Hematopoietic multipotent progenitor cell (in vitro differentiated cells): ENCODE results near the gene DDA1. TPM values are rescaled to one million over a fixed set of nuclear protein-coding genes. Genes with fewer than 3 reads are reported as not detected.
"Not testable (repeated sequence)": the region's sequence is repeated elsewhere in the genome, so short reads cannot be mapped to it uniquely, and the experiment has no call there.

Experiments
- DNase-seq, 3 donors: peaks; one replicate each; pipeline ENCODE4 v3.0.0-alpha.2; 2011 to 2015; ENCODE audit warnings: low read depth in 2 of 3, low spot score in 2 of 3
- total RNA-seq: library from RNA; depleted of rRNA; stranded (reverse); fragments of >200 nt; gene quantifications from one replicate; pipeline ENCODE4 v1.2.3, GENCODE V29; 2012

DDA1 gene
- total RNA-seq, 1 donor, result 12.4 TPM

DNA sequence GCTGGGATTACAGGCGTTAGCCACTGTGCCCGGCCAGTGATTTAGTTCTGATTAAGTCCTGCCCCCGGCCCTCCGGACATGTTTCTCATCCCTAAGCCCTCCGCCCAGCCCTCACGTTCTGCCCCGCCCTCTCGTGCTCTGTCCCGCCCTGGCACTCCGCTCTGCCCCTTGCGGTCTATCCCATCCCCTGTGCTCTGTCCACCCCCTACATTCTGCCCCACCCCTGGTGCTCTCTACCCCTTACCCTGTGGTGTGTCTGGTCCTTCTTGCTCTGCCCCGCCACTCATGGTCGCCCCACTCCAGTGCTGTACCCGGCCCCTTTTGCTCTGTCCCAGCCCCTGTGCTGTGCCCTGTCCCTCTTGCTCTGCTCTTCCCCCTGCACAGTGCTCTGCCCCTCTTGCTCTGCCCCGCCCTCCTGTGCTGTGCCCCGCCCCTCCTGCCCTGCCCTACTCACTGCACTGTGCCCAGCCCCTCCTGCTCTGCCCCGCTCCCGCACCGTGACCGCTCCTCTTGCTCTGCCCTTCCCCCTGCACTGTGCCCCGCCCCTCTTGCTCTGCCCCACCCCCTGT is 31.0 kb downstream of the DDA1 start:
- no peak for DNase-seq

DNA sequence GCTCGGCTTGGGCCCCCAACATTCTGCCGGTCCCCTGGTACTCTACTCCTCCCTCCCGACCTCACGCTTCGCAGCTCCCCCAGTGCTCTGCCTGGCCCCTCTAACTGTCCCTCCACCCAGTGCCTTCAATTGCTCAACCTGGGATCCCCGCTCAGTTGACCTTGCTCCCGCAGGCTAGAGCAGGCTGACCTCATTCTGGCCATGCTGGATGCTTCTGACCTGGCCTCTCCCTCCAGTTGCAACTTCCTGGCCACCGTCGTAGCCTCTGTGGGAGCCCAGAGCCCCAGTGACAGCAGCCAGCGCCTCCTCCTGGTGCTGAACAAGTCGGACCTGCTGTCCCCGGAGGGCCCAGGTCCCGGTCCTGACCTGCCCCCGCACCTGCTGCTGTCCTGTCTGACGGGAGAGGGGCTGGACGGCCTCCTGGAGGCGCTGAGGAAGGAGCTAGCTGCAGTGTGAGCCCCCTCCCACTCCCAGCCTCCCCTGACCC is 31.6 kb downstream of the DDA1 start:
- DNase-seq, result no peak

GRCh38 chr19:17341386-17341785 is 32.0 kb downstream of the DDA1 start:
- no peak for DNase-seq

- no peak for DNase-seq
Measured at GRCh38 chr19:17341845-17342244, 32.5 kb downstream of the DDA1 start.

- DNase-seq, result peak; percentile 61 to 63 (median 63)
Measured at GRCh38 chr19:17346109-17346671, 36.8 kb downstream of the DDA1 start.

DNA sequence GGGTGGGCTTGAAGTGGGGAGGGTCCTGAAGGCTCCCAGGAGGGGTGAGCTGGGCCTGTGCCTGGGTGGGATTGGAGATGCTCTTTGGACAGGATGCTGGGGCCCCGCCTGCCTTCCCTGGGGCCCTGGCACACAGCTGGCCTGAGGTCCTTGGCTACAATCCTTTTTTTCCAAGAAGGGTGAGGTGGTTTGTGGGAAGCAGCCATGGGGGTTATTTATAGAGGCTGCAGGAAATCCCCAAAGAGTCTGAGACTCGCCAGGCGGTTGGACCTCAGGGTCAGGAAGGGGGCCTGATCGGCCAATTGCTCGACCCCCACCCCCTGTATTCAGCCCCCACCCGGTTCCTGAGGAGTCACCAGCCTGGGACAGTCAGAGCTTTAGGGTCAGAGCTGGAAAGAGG is 38.0 kb downstream of the DDA1 start:
- no peak for DNase-seq

DNA sequence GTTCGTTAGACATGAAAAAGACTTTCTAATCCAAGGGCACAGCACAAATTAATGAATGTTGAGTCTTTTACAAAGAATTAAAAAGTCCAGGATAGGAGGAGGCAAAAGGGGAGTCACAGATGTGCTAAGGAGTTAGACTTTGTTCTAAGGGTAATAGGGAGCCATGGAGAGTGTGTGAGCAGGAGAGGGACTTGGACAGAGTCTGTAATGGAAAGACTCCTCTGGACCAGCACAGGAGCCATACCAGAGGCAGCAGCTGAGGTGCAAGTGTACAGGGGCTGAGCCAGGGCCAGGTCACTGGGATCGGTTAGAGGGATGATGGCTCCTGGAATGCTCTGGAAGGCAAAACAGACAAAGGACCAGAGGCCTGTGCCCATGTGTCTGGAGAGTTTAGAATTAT is 38.5 kb downstream of the DDA1 start:
- no peak for DNase-seq

GRCh38 chr19:17348700-17349099 is 39.3 kb downstream of the DDA1 start:
- DNase-seq, result no peak

GRCh38 chr19:17351815-17352435 is 42.6 kb downstream of the DDA1 start:
- DNase-seq, result no peak

DNA sequence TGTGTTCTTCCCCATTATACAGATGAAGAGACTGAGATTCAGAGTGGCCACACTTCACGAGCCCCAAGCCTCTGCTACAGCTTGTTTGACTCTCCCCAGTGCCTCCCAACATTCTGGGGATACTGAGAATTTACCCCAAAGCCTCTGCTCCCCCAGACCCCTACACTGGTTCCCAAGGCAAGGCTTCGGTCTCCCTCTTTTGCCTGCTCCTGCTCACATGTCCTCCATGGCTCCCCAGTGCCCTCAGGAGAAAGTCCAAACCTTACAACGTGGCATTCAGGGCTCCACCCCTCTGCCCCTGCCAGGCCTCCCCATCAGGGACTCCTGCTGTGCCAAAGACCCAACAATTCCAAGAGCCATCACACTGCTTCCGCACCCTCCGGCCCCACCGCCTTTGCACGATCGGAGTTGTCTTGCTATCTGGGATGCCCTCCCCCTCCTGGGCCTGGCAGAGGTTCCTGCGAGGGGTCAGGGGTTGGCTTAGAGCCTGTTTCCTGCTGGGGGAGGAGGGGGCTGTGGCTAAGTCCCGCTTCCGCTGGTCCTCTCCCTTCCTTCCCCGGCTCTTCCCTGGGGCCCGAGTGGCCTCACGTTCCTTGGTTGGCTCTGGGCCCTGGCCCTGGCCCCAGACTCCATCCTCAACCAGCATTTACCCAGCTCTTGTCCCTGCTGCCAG is 43.4 kb downstream of the DDA1 start:
- DNase-seq, result no peak

- no peak for DNase-seq
Measured at GRCh38 chr19:17353386-17353785, 44.0 kb downstream of the DDA1 start.

DNA sequence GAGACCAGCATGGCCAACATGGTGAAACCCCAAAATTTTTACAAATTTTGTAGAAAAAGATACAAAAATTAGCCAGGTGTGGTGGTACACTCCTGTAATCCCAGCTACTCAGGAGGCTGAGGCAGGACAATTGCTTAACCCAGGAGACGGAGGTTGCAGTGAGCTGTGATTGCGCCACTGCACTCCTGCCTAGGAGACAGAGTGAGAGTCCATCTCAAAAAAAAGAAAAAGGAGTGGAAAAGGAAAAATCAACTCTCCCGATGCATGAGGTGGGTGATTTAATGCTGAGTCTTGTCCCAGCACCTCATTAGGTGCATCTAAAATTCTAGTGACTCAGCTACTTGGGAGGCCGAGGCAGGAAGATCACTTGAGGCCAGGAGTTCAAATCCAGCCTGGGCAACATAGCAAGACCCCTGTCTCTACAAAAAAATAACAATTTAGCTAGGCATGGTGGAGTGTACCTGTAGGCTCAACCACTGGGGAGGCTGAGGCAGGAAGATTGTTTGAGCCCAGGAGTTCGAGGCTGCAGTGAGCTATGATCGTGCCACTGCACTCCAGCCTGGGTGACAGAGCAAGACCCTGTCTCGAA is 47.8 kb downstream of the DDA1 start:
- DNase-seq, result no peak

DNA sequence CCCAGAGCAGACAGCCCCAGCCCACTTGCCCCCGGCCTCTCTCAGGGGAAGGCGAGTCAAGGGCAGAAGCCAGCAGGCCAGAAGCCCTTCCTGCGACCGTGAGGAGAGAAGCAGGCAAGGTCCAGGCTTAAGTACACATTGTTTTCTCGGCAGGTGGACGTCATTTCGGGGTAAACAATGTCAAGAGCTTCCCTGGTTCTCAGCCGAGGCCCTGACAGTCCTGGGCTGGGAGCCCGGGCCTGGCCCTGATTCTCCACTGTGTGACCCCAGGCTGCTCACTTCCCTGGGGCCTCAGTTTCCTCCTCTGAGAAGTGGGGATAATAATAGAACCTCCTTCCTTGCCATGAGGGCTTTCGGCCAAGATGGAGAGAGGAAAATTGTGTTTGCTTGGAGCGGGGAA is 48.4 kb downstream of the DDA1 start:
- no peak for DNase-seq

DNA sequence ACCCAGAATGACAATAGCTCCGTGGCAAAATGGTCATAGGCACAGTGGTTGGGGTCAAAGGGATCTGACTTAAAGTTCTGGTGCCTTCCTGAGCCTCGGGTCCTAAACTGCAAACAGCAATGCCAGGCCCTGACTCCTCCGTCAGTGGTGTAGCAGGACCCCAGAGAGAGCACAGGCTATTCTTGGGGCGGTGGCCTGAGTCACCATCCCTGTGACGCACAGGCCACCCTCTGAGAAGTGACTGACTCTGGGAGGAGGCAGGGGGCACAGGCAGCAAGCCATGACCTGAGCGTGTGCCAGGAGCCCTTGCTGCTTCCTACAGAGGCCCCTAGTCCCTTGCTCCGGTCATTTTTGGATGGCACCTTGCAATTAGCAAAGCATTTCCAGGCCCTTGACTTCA is 49.0 kb downstream of the DDA1 start:
- DNase-seq, result no peak

- no peak for DNase-seq
Measured at GRCh38 chr19:17359905-17360800, 50.8 kb downstream of the DDA1 start.

- DNase-seq, result not testable (repeated sequence)
Measured at GRCh38 chr19:17363852-17364605, 54.7 kb downstream of the DDA1 start.

GRCh38 chr19:17365361-17365760 is 56.0 kb downstream of the DDA1 start:
- DNase-seq, result no peak

DNA sequence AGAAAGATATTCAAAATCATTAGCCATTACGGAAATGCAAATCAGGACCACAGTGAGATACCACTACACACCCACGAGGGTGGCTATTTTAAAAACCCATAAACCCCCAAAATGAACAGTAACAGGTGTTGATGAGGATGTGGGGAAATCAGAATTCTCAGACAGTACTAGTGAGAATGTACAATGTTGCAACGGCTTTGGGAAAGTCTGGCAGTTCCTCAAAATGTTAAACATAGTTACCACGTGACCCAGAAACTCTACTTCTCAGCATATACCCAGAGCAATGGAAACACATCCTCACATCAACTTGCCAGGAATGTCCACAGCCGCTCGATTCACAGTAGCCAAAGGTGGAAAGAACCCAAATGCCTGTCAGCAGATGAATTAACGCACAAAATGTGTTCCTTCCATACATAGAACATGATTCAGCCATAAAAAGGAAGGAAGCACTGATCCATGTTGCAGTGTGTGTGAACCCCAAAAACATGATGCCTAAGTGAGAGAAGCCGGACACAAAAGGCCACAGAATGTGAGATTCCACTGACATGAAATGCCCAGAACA is 60.7 kb downstream of the DDA1 start:
- DNase-seq, result peak in 1 of 3 donors; percentile 57
